SHP77 (cell line): ENCODE data around the gene IREB2.
"Not testable (repeated sequence)": the region's sequence is repeated elsewhere in the genome, so short reads cannot be mapped to it uniquely, and the experiment has no call there.

ENCODE experiments used
- DNase-seq, 2 experiments: peaks; one replicate each; lab custom pipeline; 2025; lab: John Stamatoyannopoulos, UW

The IREB2 gene

GRCh38 chr15:78437762-78438618, at the start of gene IREB2:
Gene IREB2, plus strand, starts transcription at chr15:78438216. Its CDS starts 122 bp downstream, at chr15:78438338.
- DNase-seq: peak; percentile 97 to 98

- no peak for DNase-seq
Measured at GRCh38 chr15:78388865-78389264, 49.2 kb upstream of the IREB2 start.

GRCh38 chr15:78389322-78389721, 48.7 kb upstream of the IREB2 start:
- DNase-seq: no peak

- no peak for DNase-seq
Measured at GRCh38 chr15:78389738-78390137, 48.3 kb upstream of the IREB2 start.

GRCh38 chr15:78390242-78390641, 47.8 kb upstream of the IREB2 start:
- no peak for DNase-seq

- no peak for DNase-seq
Measured at GRCh38 chr15:78390826-78391225, 47.2 kb upstream of the IREB2 start.

- DNase-seq: no peak
Measured at GRCh38 chr15:78391781-78392180, 46.2 kb upstream of the IREB2 start.

- peak; percentile 33 to 75 for DNase-seq
Measured at GRCh38 chr15:78392430-78392829, 45.6 kb upstream of the IREB2 start.

GRCh38 chr15:78393137-78393536, 44.9 kb upstream of the IREB2 start:
- no peak for DNase-seq

GRCh38 chr15:78394026-78394425, 44.0 kb upstream of the IREB2 start:
- no peak for DNase-seq

GRCh38 chr15:78394981-78395616, 42.9 kb upstream of the IREB2 start:
- DNase-seq: no peak

- no peak for DNase-seq
Measured at GRCh38 chr15:78396186-78396814, 41.7 kb upstream of the IREB2 start.

- no peak for DNase-seq
Measured at GRCh38 chr15:78396976-78397375, 41.0 kb upstream of the IREB2 start.

- no peak for DNase-seq
Measured at GRCh38 chr15:78397382-78397781, 40.6 kb upstream of the IREB2 start.

- DNase-seq: no peak
Measured at GRCh38 chr15:78398076-78398825, 39.8 kb upstream of the IREB2 start.

- no peak for DNase-seq
Measured at GRCh38 chr15:78399091-78399490, 38.9 kb upstream of the IREB2 start.

GRCh38 chr15:78402061-78402610, 35.9 kb upstream of the IREB2 start:
- DNase-seq: no peak

GRCh38 chr15:78404125-78404524, 33.9 kb upstream of the IREB2 start:
- no peak for DNase-seq

- not testable (repeated sequence) for DNase-seq
Measured at GRCh38 chr15:78404796-78405195, 33.2 kb upstream of the IREB2 start.

GRCh38 chr15:78405336-78405924, 32.6 kb upstream of the IREB2 start:
- DNase-seq: no peak

GRCh38 chr15:78406016-78406585, 31.9 kb upstream of the IREB2 start:
- peak in 1 of 2 experiments; percentile 51 for DNase-seq
